ENCODE data around the gene CDKN2D. TPM values are rescaled to one million over a fixed set of nuclear protein-coding genes. Genes with fewer than 3 reads are reported as not detected.

Gene CDKN2D
- total RNA-seq, 2 experiments from 2014 or later = 83.3 to 84.0 TPM

DNA sequence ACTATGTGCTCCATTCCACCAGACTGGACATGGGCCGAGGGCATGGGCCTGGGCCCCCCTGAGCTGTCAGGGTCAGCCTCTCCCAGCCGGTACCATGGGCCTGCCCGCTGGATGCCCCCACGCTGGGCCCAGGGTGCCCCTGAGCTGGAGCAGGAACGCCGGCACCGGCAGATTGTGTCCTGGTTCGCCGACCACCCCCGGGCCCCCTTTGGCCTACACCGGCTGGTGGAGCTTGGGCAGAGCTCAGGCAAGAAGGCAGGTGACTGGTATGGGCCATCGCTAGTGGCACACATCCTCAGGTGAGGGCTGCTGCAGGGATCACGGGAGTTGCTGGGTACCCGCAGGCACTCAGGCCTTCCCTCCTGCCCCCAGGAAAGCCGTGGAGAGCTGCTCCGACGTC, 22.0 kb downstream of the CDKN2D start:
- H3K27me3 Mint-ChIP-seq = no peaks in the 10 kb centered on the region
- H3K27me3 ChIP-seq (ENCODE audit: control insufficient read depth in 1 of 2, insufficient read depth in 2 of 2, low read length in 2 of 2) = no peaks in the 10 kb centered on the region
- peaks cover 38% of the 10 kb centered on the region for H3K36me3 ChIP-seq (ENCODE audit: insufficient read depth, low read length)
- DNase-seq (no peak), ATAC-seq (ENCODE audit: poor library complexity) (no peak)
- H3K9me3 Mint-ChIP-seq = no peaks in the 10 kb centered on the region
- H3K4me3 ChIP-seq (ENCODE audit: low read length) = no peak overlapping the region
- H3K4me3 Mint-ChIP-seq = no peak overlapping the region
- H3K4me1 ChIP-seq (ENCODE audit: insufficient read depth, low read length) = peaks cover 42% of the 10 kb centered on the region
- H3K27ac Mint-ChIP-seq = no peak overlapping the region
- ChIA-PET CTCF (interaction anchor here (0.6 kb wide), 1 partner anchor 109 kb away, joined by 3 read pairs; no protein-coding TSS in a partner anchor), POLR2A (no interaction called here)
- peaks cover 40% of the 10 kb centered on the region for H3K36me3 Mint-ChIP-seq (ENCODE audit: low read depth)
- H3K27ac ChIP-seq (ENCODE audit: low read depth in 1 of 2, low read length in 2 of 2) = no peak overlapping the region
- H3K4me1 Mint-ChIP-seq (ENCODE audit: low read depth) = peaks cover 20% of the 10 kb centered on the region
- intact Hi-C loops (cut with DNase I, micrococcal nuclease) = no loop called here
- no peaks in the 10 kb centered on the region for H3K9me3 ChIP-seq (ENCODE audit: control insufficient read depth in 1 of 2, insufficient read depth in 1 of 2, low read length in 2 of 2)
- TF ChIP-seq, protein P1, sequence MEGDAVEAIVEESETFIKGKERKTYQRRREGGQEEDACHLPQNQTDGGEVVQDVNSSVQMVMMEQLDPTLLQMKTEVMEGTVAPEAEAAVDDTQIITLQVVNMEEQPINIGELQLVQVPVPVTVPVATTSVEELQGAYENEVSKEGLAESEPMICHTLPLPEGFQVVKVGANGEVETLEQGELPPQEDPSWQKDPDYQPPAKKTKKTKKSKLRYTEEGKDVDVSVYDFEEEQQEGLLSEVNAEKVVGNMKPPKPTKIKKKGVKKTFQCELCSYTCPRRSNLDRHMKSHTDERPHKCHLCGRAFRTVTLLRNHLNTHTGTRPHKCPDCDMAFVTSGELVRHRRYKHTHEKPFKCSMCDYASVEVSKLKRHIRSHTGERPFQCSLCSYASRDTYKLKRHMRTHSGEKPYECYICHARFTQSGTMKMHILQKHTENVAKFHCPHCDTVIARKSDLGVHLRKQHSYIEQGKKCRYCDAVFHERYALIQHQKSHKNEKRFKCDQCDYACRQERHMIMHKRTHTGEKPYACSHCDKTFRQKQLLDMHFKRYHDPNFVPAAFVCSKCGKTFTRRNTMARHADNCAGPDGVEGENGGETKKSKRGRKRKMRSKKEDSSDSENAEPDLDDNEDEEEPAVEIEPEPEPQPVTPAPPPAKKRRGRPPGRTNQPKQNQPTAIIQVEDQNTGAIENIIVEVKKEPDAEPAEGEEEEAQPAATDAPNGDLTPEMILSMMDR (IDR thresholded peaks at IDR 0.05) = no peak

DNA sequence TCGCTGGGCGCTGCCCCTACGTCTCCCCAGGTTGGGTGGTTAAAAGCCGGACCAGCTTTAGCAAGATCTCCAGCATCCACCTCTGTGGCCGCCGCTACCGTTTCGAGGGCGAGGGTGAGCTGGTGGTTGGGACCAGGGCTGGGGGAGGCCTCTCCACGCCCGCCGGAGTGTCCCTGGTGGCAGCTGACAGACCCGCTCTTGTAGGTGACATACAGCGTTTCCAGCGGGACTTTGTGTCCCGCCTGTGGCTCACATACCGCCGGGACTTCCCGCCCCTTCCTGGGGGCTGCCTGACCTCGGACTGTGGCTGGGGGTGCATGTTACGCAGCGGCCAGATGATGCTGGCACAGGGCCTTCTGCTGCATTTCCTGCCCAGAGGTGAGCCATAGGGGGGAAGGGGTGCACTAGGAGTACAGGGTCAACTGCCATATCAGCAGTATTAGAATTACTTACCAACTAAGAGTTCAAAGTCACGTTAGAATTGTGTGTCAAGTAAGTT, 24.0 kb downstream of the CDKN2D start:
- ATAC-seq (ENCODE audit: poor library complexity) = no peak
- Mint-ChIP-seq H3K9me3 (no peaks in the 10 kb centered on the region), H3K4me1 (ENCODE audit: low read depth) (peaks cover 18% of the 10 kb centered on the region), H3K36me3 (ENCODE audit: low read depth) (peaks cover 22% of the 10 kb centered on the region), H3K27ac (peak overlapping the region; percentile 78), H3K4me3 (peak overlapping the region; percentile 89), H3K27me3 (no peaks in the 10 kb centered on the region)
- TF ChIP-seq, protein P1 (IDR thresholded peaks at IDR 0.05) = no peak
- DNase-seq = peak in 3 of 14 experiments; percentile 21 to 53 (median 35)
- ChIA-PET POLR2A (interaction anchor here (0.6 kb wide), 1 partner anchor 23 kb away, joined by 4 read pairs; no protein-coding TSS in a partner anchor), CTCF (no interaction called here)
- intact Hi-C loops (cut with DNase I, micrococcal nuclease) = loop anchor here in 1 of 2 experiments (5.0 kb wide), 1 partner anchor 43 kb away; the partner anchor contains the start of gene KEAP1
- Histone ChIP-seq H3K4me1 (ENCODE audit: insufficient read depth, low read length) (peaks cover 29% of the 10 kb centered on the region), H3K27me3 (ENCODE audit: control insufficient read depth in 1 of 2, insufficient read depth in 2 of 2, low read length in 2 of 2) (no peaks in the 10 kb centered on the region), H3K36me3 (ENCODE audit: insufficient read depth, low read length) (peaks cover 28% of the 10 kb centered on the region), H3K4me3 (ENCODE audit: low read length) (peak overlapping the region; percentile 90), H3K27ac (ENCODE audit: low read depth in 1 of 2, low read length in 2 of 2) (no peak overlapping the region), H3K9me3 (ENCODE audit: control insufficient read depth in 1 of 2, insufficient read depth in 1 of 2, low read length in 2 of 2) (no peaks in the 10 kb centered on the region)

DNA sequence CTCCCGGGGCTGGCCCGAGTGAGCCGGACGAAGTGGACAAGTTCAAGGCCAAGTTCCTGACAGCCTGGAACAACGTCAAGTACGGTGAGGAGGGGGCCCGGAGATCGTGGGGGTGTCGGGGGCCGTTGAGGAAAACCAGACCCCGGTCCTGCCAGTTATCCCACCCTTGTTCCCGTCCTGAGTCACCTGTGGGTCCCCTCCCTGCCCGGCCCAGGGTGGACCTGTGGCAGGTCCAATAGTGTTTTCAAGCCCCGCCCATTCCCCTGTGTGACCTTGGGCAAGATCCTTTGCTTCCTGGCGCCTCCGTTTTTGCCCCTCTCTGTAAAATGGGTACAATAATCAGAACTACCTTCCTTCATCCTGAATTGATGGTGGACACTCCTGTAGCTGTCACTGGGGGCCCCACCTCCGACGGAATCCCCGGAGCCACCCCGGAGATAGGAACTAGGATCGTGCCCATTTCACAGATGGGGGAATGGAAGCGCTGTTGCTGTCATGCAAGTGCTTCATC, 24.5 kb downstream of the CDKN2D start:
- peak overlapping the region; percentile 90 for H3K4me3 ChIP-seq (ENCODE audit: low read length)
- TF ChIP-seq, protein P1 (IDR thresholded peaks at IDR 0.05) = no peak
- H3K27me3 ChIP-seq (ENCODE audit: control insufficient read depth in 1 of 2, insufficient read depth in 2 of 2, low read length in 2 of 2) = no peaks in the 10 kb centered on the region
- Mint-ChIP-seq H3K27me3 (no peaks in the 10 kb centered on the region), H3K27ac (peak overlapping the region; percentile 78), H3K36me3 (ENCODE audit: low read depth) (peaks cover 17% of the 10 kb centered on the region), H3K9me3 (no peaks in the 10 kb centered on the region), H3K4me3 (peak overlapping the region; percentile 89), H3K4me1 (ENCODE audit: low read depth) (peaks cover 18% of the 10 kb centered on the region)
- peak overlapping the region; percentile 48 to 78 for H3K27ac ChIP-seq (ENCODE audit: low read depth in 1 of 2, low read length in 2 of 2)
- peaks cover 27% of the 10 kb centered on the region for H3K4me1 ChIP-seq (ENCODE audit: insufficient read depth, low read length)
- intact Hi-C loops (cut with DNase I, micrococcal nuclease) = loop anchor here in 1 of 2 experiments (5.0 kb wide), 1 partner anchor 42 kb away; the partner anchor contains the start of gene KEAP1
- DNase-seq (peak in 4 of 14 experiments; percentile 37 to 52 (median 40)), ATAC-seq (ENCODE audit: poor library complexity) (no peak)
- ChIA-PET POLR2A (interaction anchor here (0.6 kb wide), 1 partner anchor 23 kb away, joined by 4 read pairs; no protein-coding TSS in a partner anchor), CTCF (no interaction called here)
- no peaks in the 10 kb centered on the region for H3K9me3 ChIP-seq (ENCODE audit: control insufficient read depth in 1 of 2, insufficient read depth in 1 of 2, low read length in 2 of 2)
- H3K36me3 ChIP-seq (ENCODE audit: insufficient read depth, low read length) = peaks cover 24% of the 10 kb centered on the region
